Middle frontal gyrus (tissue), 1 donor: ENCODE measurements around the gene OGDH.
"Not testable (repeated sequence)": the region's sequence is repeated elsewhere in the genome, so short reads cannot be mapped to it uniquely, and the experiment has no call there.

ENCODE experiments used
- DNase-seq: peaks from one replicate; pipeline ENCODE4 v3.0.0-alpha.2; 2015; ENCODE audit warnings: low spot score; ENCODE audit errors: extremely low spot score

Gene OGDH

DNA sequence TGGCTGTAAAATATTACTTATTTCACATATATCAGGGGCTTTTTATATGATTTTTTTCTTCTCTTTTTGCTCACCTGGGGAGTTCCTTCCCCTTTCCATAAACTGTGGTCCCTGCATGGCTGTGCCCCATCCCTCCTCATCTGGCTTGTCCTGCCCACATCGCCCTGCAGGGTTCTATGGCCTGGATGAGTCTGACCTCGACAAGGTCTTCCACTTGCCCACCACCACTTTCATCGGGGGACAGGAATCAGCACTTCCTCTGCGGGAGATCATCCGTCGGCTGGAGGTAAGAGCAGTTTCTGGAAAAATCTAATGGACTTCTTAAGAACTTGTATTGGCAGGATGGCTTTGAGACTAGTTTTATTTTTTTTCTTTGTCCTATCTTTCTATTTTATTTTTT is 60.1 kb downstream of the OGDH start:
- no peak for DNase-seq

DNA sequence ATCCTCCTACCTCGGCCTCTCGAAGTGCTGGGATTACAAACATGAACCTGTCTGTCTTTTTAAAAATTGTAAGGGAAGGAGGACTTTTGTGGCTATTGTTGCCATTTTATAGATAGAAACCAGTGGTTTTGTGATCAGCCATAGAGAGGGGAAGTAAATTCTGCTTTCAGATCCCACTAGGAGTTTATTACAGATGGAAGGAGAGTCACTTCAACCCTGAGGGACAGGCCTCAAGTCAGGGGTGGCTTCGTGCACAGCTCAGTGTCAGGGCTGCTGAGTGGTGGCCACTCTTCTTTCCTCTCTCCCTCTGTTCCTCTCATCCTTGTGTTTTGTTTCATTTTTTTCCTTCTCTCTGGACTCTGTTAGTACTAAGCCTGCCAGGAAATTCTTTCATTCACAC is 60.8 kb downstream of the OGDH start:
- DNase-seq: no peak

DNA sequence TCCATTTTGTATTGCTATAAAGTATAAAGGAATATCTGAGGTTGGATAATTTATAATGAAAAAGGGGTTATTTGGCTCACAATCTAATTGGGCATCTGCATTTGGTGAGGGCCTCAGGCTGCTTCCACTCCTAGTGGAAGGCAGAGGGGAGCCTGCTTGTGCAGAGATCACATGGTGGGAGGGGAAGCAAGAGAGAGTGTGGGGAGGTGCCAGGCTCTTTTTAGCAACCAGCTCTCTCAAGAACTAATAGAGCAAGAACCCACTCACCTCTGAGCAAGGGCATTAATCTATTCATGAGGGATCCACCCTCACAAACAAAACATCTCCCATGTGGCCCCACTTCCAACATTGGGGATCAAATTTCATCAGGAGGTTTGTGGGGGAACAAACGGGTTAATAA is 64.6 kb downstream of the OGDH start:
- no peak for DNase-seq

DNA sequence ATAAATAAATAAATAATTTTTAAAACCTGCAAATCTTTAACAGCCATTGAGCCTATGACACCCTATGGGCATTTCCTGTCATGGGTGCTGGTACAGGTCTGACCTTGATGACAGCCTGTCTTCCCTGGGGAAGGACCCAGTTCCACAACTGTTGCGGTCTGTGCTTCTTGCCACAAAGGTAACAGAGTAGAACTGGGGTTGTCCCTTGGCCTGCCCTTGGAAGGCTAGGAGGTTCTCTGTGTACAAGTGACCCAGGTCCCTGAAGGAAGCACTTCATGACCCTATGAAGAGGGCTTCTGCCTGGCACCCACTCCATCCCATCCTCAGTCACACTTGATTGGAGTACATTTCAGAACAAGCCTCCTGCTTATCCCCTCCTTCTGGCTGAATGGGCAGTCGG is 66.9 kb downstream of the OGDH start:
- DNase-seq: no peak

DNA sequence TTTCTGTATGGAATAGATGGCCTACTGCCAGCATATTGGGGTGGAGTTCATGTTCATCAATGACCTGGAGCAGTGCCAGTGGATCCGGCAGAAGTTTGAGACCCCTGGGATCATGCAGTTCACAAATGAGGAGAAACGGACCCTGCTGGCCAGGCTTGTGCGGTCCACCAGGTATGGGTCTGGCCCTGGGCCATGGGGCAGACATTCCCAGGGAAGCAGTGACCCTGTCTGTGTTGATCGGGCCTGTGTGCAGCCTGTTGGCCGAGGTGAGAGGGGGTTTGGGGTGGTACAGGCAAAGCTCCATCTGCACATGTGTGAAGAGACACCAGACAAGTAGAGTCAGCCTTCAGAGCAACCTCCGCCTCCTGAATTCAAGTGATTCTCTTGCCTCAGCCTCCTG is 67.3 kb downstream of the OGDH start:
- no peak for DNase-seq

DNA sequence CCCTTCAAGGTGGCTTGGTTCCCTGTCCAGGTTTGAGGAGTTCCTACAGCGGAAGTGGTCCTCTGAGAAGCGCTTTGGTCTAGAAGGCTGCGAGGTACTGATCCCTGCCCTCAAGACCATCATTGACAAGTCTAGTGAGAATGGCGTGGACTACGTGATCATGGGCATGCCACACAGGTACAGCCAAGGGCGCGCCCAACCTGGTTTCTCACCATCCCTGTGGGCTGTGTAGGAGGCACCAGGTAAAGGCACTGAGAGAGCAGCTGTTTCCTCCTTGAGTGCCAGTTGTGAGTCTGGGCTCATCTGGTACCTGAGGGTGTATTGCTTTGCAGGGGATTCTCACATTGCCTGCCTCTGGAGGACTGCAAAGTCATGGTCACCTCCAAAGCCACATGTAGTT is 68.0 kb downstream of the OGDH start:
- DNase-seq: no peak

DNA sequence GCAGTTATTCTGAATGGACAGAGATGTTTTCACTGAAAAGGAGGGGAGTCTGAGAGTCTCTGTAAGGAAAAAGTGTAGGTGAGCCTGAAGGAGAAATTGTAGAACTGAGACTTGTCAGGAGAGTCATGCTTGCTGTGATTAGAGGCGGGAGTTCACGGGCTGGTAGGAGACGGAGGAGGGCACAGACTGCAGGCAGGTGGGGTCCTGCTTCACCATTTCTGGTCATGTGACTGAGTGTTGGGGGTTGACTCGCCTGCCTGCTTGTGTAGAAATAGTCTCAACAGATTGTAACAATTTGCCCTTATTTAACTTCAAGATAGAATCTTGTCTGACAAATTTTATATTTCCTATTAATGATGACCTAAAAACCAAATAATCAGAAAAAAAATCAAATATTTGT is 70.3 kb downstream of the OGDH start:
- DNase-seq: no peak

DNA sequence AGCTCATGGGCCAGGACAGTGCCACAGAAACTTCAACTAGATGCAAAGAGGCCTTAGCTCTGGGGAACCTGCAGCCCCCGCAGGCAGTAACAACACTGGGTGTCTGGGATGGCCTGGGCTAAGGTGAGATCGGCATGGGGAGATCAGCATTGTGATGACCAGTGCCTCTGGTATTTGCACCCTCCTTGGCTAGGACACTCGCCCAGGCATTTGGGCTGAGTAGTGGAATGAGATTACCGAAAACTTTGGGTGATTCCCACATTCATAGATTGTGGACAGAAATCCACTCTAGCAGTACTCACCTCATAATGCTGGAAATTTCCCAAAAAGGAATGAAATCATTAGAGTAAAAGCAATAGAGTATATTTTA is 71.7 kb downstream of the OGDH start:
- DNase-seq: no peak

DNA sequence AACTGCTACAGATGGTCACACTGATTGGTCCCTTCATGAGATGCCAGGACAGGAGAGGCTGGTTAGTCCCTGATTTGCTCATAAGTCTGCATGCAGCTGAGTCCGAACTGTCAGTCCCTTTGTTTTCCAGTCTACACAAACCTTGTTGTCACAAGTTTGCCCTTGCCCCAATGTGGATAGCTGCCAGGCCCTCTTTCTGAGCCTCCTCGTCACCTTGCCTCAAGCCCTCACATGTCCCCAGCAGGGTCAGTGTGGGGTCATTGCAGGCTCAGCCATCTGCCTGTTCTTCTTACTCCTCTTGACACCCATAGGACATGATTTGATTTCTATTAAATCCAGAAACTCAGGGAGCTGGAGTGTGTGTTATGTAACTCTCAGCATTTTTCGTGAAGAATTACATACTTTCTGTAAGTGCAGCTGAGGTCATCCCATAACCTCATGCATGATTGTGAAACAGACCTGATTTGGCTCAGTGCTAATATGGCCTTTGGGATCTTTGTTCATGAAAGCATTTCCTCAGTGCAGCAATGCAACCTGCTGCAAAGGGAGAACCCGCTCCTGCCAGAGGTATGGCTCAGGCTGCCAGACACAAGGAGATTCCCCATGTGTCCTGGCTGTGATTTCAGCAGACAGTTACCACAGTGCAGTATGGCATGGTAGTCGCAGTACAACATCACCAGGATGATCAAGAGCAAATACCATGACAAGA is 72.2 kb downstream of the OGDH start:
- no peak for DNase-seq

DNA sequence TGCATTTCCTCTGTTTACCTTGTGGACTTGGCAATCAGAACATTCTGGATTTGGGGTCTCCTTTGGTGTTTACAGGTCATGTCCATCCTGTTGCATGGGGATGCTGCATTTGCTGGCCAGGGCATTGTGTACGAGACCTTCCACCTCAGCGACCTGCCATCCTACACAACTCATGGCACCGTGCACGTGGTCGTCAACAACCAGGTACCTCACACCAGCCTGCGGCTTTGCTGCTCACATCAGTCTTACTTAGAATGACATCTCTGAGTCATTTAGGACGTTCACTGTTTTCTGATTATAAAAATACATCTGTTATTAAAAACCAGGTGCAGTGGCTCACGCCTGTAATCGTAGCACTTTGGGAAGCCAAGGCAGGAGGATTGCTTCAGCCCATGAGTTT is 75.2 kb downstream of the OGDH start:
- DNase-seq: no peak

DNA sequence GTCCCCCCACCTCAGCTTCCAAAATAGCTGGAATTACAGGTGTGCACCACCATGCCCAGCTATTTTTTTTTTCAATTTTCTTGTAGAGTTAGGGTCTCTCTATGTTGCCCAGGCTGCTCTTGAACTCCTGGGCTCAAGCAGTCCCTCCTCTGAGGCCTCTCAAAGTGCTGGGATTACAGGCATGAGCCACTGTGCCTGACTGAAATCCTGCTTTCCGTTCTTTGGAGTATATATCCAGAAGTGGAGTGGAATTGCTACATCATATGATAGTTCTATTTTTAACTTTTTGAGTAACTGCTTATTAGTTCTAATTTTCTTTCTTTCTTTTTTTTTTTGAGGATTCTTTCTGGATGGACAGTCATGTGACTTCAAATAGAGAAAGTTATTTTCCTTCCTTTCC is 79.3 kb downstream of the OGDH start:
- no peak for DNase-seq

DNA sequence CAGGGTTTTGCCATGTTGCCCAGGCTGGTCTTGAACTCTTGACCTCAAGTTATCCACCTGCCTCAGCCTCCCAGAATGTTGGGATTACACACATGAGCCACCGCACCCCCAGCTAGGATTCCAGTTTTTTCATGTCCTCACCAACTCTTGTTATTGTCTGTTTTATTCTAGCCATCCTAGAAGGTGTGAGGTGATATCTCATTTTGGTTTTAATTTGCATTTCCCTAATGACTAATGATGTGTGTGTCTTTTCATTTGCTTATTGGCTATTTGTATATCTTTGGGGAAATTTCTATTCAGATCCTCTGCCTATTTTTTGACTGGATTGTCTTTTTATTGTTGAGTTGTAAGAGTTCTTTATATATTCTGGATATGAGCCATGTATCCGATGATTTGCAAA is 83.0 kb downstream of the OGDH start:
- no peak for DNase-seq

DNA sequence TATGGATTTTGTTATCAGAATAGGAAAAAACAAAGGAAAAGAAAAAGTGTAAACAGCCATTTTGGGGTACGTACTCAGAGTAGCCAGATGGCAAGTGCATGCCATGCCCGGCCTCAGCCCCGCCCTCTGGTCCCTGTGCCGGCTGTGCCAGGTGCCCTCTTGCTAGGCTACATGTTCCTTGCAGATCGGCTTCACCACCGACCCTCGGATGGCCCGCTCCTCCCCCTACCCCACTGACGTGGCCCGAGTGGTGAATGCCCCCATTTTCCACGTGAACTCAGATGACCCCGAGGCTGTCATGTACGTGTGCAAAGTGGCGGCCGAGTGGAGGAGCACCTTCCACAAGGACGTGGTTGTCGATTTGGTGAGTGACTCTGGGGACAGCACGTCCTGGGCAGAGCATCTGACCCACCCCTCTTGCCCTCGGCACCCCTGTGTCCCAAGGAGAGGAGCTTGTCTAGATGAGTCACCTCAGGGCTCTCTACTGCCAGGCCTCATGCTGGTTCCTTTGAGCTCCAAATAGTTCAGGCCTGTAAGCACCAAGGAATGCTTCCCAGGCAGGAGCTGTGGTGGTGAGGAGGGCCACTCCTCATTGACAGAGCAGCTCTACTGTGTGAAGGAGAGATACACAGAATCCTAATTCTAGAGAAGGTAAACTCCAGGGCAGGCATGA is 87.3 kb downstream of the OGDH start:
- DNase-seq: no peak

DNA sequence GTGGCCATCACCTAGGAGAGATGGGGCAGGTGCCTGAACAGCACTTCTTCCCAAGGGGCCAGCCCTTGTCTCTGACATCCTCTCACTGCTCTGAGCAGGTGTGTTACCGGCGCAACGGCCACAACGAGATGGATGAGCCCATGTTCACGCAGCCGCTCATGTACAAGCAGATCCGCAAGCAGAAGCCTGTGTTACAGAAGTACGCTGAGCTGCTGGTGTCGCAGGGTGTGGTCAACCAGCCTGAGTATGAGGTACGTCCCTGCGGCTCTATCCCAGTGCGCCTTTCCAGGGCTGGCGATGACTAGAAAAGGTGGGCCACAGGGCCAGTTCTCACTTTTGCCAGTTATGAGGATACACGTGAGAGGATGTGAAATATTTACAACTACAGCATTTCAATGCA is 87.9 kb downstream of the OGDH start:
- DNase-seq: no peak

DNA sequence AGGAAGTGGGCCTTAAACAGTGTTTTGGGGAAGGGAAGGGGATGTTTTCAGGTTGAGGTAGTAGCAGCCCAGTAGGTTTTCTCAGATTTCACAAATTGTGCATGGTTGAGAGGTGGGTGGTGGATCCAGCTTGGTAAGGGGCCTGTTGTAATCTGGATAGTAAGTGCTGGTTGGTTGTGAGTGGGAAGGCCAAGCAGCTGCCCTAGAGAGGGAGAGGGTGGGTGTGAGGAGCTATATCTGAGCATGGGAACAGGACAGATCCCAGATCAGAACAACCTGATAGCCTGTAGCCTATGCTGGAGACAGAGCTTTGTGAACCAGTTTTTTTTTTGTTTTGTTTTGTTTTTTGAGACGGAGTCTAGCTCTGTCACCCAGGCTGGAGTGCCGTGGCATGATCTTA is 88.3 kb downstream of the OGDH start:
- no peak for DNase-seq

DNA sequence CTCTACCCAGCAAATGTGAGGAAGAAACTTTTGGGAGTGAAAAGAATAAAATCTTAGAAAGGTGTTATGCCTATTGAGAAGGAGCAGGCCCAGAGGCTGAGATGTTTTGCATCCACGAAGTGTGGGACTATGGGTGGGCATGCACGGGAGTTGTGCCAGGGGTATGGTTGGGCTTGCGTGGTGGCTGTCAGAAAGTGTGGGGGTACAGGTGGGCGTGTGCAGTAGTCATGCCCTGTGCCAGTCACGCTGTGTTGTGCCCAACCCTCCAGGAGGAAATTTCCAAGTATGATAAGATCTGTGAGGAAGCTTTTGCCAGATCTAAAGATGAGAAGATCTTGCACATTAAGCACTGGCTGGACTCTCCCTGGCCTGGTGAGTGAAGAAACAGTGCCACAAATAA is 89.3 kb downstream of the OGDH start:
- no peak for DNase-seq

DNA sequence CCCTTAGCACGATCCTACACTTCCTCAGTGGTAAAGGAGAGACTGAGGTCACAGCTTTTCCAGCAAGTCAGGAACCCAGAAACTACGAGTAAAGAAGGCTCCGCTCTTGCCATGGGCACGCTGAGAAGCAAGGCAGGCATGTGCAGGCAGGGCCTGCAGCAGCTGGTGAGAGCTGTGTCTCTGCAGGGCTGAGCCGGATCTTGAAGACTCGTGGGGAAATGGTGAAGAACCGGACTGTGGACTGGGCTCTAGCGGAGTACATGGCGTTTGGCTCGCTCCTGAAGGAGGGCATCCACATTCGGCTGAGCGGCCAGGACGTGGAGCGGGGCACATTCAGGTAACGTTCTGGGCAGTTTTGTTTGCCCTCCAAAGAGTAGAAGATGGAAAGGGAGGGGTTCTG is 90.3 kb downstream of the OGDH start:
- no peak for DNase-seq

DNA sequence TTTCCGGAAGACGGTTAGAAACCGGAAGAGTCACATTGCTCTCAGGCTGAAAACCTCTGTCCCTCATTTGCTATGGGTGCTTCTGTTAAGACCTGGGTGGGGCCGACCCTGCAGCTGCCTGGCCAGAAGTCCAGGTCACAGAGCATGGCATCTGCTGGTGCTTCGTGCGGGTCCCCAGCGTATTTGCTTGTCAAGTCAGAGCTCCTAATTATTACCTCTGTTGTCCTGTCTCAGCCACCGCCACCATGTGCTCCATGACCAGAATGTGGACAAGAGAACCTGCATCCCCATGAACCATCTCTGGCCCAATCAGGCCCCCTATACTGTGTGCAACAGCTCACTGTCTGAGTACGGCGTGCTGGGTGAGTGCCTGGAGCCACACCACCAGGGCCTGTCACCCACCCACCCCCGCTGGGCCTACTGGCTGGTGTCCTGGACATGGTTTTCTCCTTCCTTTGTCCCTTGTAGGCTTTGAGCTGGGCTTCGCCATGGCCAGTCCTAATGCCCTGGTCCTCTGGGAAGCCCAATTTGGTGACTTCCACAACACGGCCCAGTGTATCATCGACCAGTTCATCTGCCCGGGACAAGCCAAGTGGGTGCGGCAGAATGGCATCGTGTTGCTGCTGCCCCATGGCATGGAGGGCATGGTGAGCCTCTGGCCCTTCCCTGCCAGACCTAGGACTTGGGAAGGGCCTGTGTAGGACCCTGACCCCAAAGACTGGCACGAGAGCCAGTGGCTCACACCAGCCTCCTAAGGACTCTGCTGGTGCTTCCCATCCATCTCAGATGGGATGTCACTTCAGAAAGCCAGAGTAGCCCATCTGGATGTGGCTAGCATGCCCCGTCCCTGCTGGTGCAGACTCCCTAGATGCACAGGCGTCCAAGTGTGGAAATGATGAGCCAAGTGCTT is 91.0 kb downstream of the OGDH start:
- DNase-seq: no peak

DNA sequence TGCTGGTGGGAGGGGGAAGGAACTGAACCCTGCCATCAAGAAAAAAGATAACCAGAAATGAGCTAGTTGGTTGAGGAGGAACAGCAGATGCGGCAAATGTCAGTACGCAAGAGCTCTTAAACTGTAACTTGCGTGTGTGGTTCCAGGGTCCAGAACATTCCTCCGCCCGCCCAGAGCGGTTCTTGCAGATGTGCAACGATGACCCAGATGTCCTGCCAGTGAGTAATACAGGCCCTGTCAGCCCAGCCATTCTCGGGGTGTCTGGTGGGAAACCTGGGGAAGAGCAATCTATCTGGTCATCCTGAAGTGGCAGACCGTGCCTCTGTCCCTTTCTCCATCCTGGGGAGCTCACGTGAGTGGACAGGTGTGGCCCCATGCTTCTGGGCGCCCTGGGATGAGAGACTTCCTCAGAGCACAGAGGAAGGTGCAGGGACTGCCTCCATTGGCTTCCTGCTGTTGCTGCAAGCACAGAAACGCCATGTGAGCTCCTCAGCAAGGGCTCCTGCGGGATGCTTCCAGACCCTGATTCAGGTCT is 91.7 kb downstream of the OGDH start:
- no peak for DNase-seq

DNA sequence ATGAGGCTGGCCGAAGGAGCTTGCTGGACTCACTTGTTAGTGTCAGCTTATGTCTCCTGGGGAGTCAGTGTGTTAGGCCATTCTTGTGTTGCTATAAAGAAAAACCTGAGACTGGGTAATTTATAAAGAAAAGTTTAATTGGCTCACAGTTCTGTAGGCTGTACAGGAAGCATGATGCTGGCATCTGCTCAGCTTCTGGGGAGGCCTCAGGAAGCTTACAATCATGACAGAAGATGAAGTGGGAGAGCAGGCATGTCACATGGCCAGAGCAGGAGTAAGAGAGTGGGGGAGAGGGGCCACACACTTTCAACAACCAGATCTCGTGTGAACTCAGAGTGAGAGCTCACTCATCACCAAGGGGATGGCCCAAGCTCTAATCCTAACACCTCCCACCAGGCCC is 93.2 kb downstream of the OGDH start:
- DNase-seq: not testable (repeated sequence)

DNA sequence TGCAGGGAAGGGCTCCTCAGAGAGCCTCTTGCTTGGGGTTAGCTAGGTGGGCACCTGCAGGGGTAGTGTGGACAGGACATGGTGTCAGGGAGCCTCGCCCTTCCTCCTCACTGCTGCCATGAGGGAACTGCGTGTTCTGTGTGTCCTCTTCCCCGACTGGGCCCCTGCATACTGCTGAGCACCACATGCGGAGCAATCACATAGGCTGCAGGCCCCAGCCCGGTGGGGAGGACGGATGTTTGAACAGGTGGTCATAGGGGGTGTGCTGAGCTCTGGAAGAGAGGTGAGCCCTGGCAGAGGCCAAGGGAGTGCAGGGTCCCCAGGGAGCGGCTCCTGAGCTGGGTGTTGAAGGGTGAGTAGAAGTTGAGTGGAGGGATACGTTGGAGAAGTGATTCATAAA is 93.9 kb downstream of the OGDH start:
- no peak for DNase-seq

DNA sequence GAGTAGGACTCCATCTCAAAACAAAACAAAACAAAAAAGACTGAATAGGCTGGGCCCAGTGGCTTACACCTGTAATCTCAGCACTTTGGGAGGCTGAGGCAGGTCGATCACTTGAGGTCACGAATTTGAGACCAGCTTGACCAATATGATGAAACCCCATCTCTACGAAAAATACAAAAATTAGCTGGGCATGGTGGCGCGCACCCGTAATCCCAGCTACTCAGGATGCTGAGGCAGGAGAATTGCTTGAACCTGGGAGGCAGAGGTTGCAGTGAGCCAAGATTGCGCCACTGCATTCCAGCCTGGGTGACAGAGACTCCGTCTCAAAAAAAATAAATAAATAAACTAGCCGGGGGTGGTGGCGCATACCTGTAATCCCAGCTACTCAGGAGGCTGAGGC is 97.0 kb downstream of the OGDH start:
- DNase-seq: not testable (repeated sequence)
